ENCODE results near the gene NTSR1.

NTSR1 gene

DNA sequence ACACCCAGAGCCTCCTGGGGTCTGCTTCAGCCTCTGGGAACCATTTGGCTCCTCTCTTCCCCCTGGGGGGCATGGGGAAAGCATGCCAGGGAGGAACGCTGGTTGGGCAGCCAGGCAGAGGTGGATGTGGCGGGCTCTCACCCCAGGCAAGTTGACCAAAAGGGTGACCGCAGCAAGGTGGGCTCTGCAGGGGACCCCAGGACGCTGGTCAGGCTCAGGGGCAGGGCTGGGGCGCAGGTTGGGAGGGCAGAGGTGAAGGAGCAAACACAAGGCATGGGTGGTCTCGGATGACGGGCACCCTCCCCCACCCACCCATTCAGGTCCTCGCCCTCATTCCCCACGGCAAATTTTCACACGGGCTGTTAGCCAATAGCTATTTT is 57.4 kb downstream of the NTSR1 start:
- no peak overlapping the region for H3K27ac ChIP-seq
- DNase-seq (ENCODE audit: low read depth, low spot score), result no peak

GRCh38 chr20:62766716-62767115 is 58.1 kb downstream of the NTSR1 start:
- no peak for DNase-seq (ENCODE audit: low read depth, low spot score)
- H3K27ac ChIP-seq, result no peak overlapping the region

GRCh38 chr20:62768234-62768546 is 59.6 kb downstream of the NTSR1 start:
- H3K27ac ChIP-seq, result no peak overlapping the region
- no peak for DNase-seq (ENCODE audit: low read depth, low spot score)

DNA sequence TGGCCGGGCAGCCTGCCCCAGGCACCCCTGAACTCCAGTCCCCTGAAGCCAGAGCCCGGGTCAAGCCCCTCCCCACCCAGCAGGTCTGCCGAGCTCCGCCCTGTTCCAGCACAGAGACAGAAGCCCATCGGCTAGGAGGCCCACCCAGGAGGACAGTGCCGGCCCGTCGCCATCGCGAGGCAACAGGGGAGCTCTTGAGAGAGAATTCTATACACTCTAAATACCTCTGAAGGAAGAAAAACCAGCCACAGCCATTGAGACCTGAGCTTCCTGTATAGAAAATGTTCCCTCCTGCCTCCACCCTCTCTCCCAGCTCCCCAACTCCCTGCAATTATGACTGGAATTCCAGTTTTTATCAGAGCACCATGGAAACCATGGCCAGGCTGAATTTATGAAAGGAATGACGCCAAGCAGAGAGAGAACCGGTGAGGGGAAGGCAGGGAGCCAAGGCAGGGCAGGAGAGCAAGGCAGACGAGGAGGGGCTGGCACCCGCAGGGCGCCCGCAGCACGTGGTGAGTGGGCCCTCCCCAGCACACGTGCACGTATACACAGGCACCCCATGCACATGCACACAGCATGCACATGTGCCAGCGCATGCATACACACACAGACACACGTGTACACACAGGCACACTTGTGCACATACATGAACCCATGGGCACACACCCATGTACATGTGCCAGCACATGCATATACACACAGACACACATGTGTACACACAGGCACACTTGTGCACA is 60.1 kb downstream of the NTSR1 start:
- DNase-seq (ENCODE audit: low read depth, low spot score), result no peak

DNA sequence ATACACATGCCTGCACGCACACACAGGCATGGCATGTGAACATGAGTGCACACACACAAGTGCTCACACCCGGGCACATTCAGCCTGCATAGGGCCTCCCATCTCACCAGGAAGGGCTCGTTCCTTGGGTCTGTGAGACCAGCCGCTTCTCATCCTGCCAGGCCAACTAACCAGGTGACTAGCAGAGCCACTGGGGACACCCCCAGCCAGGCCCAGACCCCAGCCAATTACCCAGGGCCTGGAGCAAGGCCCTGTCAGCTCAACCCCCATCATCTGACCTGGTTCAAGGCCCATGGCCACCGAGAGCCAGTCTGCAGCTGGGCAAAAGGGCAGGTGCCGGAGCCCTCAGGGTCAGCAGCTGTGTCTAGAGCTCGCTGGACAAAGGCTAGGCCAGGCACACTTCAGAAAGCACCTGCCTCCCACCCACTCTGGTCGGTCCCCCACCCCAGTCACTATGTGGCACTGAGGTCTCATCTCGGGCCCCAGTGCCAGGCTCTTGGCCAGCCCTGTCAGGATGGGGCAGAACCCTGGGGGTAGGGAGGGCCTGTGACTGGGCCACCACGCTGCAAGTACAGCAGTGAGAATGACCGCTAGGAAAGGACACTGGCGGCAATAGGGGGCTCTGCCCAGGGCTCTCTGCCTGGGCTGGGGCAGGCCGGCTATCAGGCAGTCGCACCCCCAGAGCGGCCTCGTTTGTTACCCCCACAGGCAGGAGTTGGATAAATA is 60.9 kb downstream of the NTSR1 start:
- DNase-seq (ENCODE audit: low read depth, low spot score), result no peak
- no peak overlapping the region for H3K27ac ChIP-seq

More for the DNA sequence above, 60.1 kb downstream of the NTSR1 start:
- H3K27ac ChIP-seq, result no peak overlapping the region

DNA sequence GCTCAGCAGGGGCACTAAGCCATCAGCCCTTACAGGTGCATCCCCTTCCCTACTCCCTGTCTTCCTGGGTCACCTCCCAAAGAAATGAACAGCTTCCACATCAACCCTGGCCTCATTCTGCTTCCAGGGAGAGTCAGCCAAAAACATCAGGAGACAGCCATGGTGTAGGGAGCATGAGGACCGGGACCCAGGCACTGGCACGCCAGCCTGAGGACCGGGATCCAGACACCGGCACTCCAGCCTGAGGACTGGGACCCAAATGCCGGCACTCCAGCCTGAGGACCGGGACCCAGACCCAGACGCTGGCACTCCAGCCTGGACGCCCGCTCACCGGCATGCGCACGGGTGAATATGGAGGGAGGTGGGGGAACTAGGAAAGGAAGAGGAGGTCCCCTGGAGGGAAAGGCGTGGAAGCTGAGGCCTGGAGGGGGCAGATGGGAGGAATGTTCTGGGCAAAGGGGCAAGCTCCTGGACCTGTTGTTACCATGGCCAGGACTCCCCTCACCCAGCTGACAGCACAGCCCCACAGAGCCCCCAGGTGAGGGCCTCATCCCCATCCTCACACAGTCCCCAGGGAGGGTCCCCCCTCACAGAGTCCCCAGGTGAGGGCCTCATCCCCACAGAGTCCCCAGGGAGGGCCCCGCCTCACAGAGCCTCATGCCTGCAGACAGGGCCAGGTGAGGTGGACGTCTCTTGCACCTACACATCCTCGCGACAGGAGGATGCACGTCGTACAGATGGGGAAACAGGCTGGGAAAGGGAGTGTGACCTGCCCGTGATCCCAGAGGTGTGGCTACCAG is 61.7 kb downstream of the NTSR1 start:
- DNase-seq (ENCODE audit: low read depth, low spot score), result no peak
- no peak overlapping the region for H3K27ac ChIP-seq

DNA sequence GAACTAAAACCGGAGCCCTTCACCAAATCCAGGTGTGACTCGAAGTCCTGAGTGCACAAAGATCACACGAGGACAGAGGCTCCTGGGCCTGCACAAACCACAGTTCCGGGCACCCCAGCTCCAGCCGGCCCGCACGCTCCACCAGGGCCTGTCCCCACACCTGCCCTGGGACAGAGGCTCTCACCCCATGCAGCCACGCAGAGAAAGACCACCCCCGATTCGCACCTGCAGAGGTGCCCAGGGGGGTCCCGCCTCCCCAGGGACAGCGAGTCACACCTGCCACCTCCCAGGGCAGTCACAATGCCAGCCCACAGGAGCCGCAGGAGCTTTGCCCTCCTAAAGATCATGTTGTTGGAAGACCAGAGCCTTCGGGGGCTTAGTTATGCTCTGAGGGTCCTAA is 62.3 kb downstream of the NTSR1 start:
- H3K27ac ChIP-seq, result no peak overlapping the region
- no peak for DNase-seq (ENCODE audit: low read depth, low spot score)

GRCh38 chr20:62771396-62772102 is 62.9 kb downstream of the NTSR1 start:
- no peak overlapping the region for H3K27ac ChIP-seq
- DNase-seq (ENCODE audit: low read depth, low spot score), result no peak

- no peak overlapping the region for H3K27ac ChIP-seq
- no peak for DNase-seq (ENCODE audit: low read depth, low spot score)
These were observed 63.5 kb downstream of the NTSR1 start for GRCh38 chr20:62772103-62772611.

DNA sequence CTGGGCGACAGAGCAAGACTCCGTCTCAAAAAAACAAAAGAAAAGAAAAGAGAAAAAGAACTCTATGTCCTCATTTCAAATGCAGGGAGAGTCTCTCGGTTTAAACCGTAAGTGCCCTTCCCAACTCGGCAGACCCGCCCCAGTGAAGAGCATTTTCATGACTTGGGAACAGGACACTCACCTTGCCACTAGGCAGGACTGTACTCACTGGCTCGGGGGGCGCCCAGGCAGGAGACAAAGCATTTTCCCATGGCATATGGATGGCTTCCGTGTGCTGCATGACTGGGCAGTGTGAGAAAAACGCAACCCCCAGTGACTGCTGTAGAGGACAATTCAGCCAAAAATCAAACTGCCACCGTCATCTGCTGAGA is 64.0 kb downstream of the NTSR1 start:
- no peak for DNase-seq (ENCODE audit: low read depth, low spot score)
- H3K27ac ChIP-seq, result no peak overlapping the region

GRCh38 chr20:62772990-62773844 is 64.6 kb downstream of the NTSR1 start:
- no peak overlapping the region for H3K27ac ChIP-seq
- no peak for DNase-seq (ENCODE audit: low read depth, low spot score)

GRCh38 chr20:62773845-62774714 is 65.4 kb downstream of the NTSR1 start:
- no peak for DNase-seq (ENCODE audit: low read depth, low spot score)
- no peak overlapping the region for H3K27ac ChIP-seq

- DNase-seq (ENCODE audit: low read depth, low spot score), result no peak
- no peak overlapping the region for H3K27ac ChIP-seq
These were observed 66.1 kb downstream of the NTSR1 start for GRCh38 chr20:62774762-62775161.

DNA sequence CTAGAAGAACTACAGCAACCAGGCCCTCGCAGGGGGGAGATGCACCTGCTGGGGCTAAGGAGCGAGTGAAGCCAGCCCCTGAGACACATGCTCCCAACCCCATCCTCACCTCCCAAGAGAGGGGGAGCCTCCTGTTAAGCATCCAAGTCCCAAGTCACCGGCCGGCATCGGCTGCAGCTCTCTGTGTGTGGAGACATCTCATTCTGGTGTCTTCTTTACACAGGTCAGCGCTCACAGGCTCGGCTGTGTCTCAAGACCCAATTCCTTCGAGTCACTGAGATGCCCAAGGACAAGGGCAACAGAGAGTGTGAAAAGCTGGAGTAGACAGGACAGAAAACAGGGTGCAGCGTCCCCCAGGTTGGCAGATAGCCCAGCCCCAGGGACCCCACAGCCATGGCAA is 66.6 kb downstream of the NTSR1 start:
- no peak overlapping the region for H3K27ac ChIP-seq
- no peak for DNase-seq (ENCODE audit: low read depth, low spot score)

GRCh38 chr20:62776035-62776691 is 67.5 kb downstream of the NTSR1 start:
- no peak overlapping the region for H3K27ac ChIP-seq
- DNase-seq (ENCODE audit: low read depth, low spot score), result no peak

- H3K27ac ChIP-seq, result no peak overlapping the region
- DNase-seq (ENCODE audit: low read depth, low spot score), result no peak
These were observed 68.3 kb downstream of the NTSR1 start for GRCh38 chr20:62776692-62777527.

GRCh38 chr20:62777528-62777830 is 68.8 kb downstream of the NTSR1 start:
- DNase-seq (ENCODE audit: low read depth, low spot score), result no peak
- no peak overlapping the region for H3K27ac ChIP-seq

DNA sequence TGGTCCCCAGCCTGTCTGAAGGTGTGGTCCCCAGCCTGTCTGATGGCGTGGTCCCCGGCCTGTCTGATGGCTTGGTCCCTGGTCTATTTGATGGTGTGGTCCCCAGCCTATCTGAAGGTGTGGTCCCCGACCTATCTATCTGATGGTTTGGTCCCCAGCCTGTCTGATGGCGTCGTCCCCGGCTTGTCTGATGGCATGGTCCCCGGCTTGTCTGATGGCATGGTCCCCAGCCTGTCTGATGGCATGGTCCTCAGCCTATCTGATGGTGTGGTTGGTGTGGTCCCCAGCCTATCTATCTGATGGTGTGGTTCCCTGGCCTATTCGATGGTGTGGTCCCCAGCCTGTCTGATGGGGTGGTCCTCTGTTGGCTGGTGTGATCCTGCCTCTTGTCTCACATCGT is 69.4 kb downstream of the NTSR1 start:
- DNase-seq (ENCODE audit: low read depth, low spot score), result no peak
- no peak overlapping the region for H3K27ac ChIP-seq

Measured in epithelial cell of prostate (primary cell).